GM18498 (cell line): ENCODE measurements around the gene GGT6.

Experiments
- ATAC-seq: cut with Tn5 transposase; IDR thresholded peaks from one replicate; pipeline ENCODE4 v1.9.1; 2021; ENCODE audit warnings: mild to moderate bottlenecking, moderate library complexity; ENCODE audit not compliant: unreplicated experiment

Gene GGT6

DNA sequence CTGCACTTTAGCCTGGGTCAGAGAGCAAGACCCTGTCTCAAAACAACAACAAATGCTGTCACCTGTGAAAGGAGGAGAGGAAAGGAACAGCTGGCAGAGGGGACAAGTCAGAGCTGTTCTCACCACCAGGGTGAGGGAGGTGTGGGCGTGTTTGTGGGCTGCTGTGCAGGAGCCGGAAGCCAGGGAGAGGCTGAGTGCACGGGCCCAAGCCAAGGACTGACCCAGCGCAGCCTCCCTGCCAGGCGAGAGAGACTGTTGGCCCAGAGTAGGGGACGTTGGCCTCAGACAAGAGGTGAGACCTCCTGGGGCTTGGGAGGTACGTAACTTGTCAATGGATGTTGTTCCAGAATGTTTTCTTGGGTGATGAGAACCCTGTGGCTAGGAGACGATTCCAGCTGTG is 51.0 kb downstream of the GGT6 start:
- ATAC-seq: peak; percentile 58

DNA sequence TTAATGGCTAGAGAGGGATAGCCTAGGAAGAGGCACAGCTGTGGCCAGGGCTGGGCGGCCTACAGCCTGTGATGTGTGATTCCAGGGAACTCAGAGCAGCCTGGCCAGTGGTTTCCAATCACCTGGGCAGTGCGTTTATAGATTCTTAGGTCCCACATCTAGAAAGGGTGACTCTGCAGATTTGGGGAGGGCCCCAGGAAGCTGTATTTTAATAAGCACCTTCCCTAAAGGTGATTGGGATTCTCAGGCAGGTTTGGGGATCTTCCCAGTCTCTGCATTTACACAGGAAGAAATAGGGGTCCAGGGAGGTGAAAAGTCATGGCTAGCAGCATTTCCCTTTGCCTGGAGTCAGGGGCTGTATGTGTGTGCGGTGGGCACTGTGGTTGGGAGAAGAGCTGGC is 52.2 kb downstream of the GGT6 start:
- ATAC-seq: no peak

DNA sequence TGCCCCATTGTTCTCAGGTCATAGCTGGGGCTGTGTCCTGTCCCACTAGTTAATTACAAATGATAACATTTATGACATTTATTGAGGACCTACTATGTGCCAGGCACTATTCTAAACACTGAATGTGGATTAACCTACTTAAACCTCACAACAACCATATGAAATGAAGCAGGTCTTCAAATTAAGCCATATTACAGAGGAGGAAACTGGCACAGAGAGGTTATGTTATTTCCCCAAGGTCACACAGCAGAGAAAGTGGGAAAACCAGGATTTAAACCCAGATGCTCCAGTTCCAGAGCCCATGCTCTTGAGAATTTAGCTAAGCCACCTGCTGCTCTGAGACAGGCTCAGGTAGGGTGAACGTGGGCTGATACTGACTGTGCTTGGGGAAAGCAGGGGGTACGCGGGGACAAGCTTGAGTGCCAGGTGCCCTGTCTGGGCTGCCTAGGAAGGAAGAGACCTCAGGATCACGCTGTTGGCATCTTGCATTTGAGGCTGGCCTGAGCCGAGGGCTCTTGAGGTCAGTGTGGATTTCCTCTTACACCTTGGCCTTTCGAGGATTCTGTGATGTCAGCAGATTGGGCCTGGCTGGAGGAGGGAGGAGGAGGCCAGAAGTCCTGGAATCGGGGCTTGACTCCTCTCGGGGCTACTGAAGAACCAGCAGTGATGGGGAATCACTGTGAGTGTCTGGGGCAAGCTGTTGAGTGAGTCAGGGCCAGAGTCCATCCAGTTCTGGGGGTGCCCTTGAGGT is 52.8 kb downstream of the GGT6 start:
- no peak for ATAC-seq
